Neuronal stem cell (in vitro differentiated cells): ENCODE data around the gene ZNF71.

Experiments
- DNase-seq: peaks from one replicate; pipeline ENCODE4 v3.0.0-alpha.2; 2013; ENCODE audit warnings: low spot score
- H2AFZ ChIP-seq: one replicate; pipeline ENCODE4 v1.6.1; 2013; ENCODE audit warnings: mild to moderate bottlenecking, low read length, inconsistent platforms
- H2AK5ac ChIP-seq: 2 replicates; pipeline ENCODE4 v1.6.1; 2013; ENCODE audit warnings: low read depth, mild to moderate bottlenecking, inconsistent platforms, low read length, moderate library complexity, mixed read lengths
- H2BK120ac ChIP-seq: 2 replicates; pipeline ENCODE4 v1.6.1; 2013; ENCODE audit warnings: low read depth, mild to moderate bottlenecking, inconsistent platforms, low read length, moderate library complexity, mixed read lengths
- H2BK12ac ChIP-seq: one replicate; pipeline ENCODE4 v1.6.1; 2013; ENCODE audit warnings: low read length, inconsistent platforms
- H2BK15ac ChIP-seq: 2 replicates; pipeline ENCODE4 v1.6.1; 2013; ENCODE audit warnings: mild to moderate bottlenecking, low read length, inconsistent platforms, mixed read lengths
- H2BK5ac ChIP-seq: one replicate; pipeline ENCODE4 v1.6.1; 2013; ENCODE audit warnings: inconsistent platforms, mild to moderate bottlenecking, low read length, moderate library complexity
- H3K14ac ChIP-seq: one replicate; pipeline ENCODE4 v1.6.1; 2013; ENCODE audit warnings: low read length, inconsistent platforms
- H3K18ac ChIP-seq: 2 replicates; pipeline ENCODE4 v1.6.1; 2013; ENCODE audit warnings: low read length, inconsistent platforms
- H3K23ac ChIP-seq: 2 replicates; pipeline ENCODE4 v1.6.1; 2013; ENCODE audit warnings: low read depth, mild to moderate bottlenecking, mixed read lengths, low read length, inconsistent platforms; ENCODE audit not compliant: poor library complexity
- H3K27ac ChIP-seq: replicated peaks from 3 replicates; pipeline ENCODE4 v1.5.1; 2013; ENCODE audit warnings: low read length, inconsistent platforms
- H3K27me3 ChIP-seq, 3 experiments: 2 replicates each; pipeline ENCODE4 v1.6.1; 2013; ENCODE audit warnings: low read length in 3 of 3, mild to moderate bottlenecking in 2 of 3, inconsistent platforms in 1 of 3, low read depth in 1 of 3, mixed read lengths in 1 of 3, moderate library complexity in 1 of 3; ENCODE audit not compliant: control insufficient read depth in 3 of 3, insufficient read depth in 3 of 3
- H3K36me3 ChIP-seq, 2 donors: replicated peaks in 1 of 2; 2 replicates each; pipeline ENCODE4 v1.6.1; 2013; ENCODE audit warnings: low read length in 2 of 2; ENCODE audit not compliant: control insufficient read depth in 2 of 2, insufficient read depth in 2 of 2
- H3K4ac ChIP-seq: 2 replicates; pipeline ENCODE4 v1.6.1; 2013; ENCODE audit warnings: inconsistent platforms, mild to moderate bottlenecking, low read length, moderate library complexity
- H3K4me1 ChIP-seq, 2 donors: 1 replicate in 1 of 2; 2 replicates in 1 of 2; pipeline ENCODE4 v1.6.1; 2013; ENCODE audit warnings: low read length in 2 of 2, low read depth in 1 of 2; ENCODE audit not compliant: control insufficient read depth in 2 of 2, insufficient read depth in 1 of 2
- H3K4me2 ChIP-seq: one replicate; pipeline ENCODE4 v1.6.1; 2013; ENCODE audit warnings: mild to moderate bottlenecking, low read length, inconsistent platforms; ENCODE audit not compliant: insufficient read depth, poor library complexity, severe bottlenecking
- H3K4me3 ChIP-seq, 2 donors: 2 replicates each; pipeline ENCODE4 v1.5.1; 2013; ENCODE audit warnings: low read length in 2 of 2, mild to moderate bottlenecking in 2 of 2, inconsistent platforms in 1 of 2, moderate library complexity in 1 of 2
- H3K79me1 ChIP-seq: one replicate; pipeline ENCODE4 v1.6.1; 2013; ENCODE audit warnings: low read depth, mild to moderate bottlenecking, inconsistent platforms, low read length, moderate library complexity
- H3K9ac ChIP-seq: one replicate; pipeline ENCODE4 v1.6.1; 2013; ENCODE audit warnings: mild to moderate bottlenecking, low read depth, low read length, inconsistent platforms; ENCODE audit not compliant: poor library complexity
- H3K9me3 ChIP-seq, 2 donors: replicated peaks in 1 of 2; 2 replicates each; pipeline versions ENCODE3 to v1.6.1; 2013; ENCODE audit warnings: low read length in 2 of 2, mild to moderate bottlenecking in 2 of 2, inconsistent platforms in 1 of 2, low read depth in 1 of 2, mixed read lengths in 1 of 2, moderate library complexity in 1 of 2; ENCODE audit not compliant: control insufficient read depth in 2 of 2, insufficient read depth in 1 of 2
- H4K8ac ChIP-seq: one replicate; pipeline ENCODE4 v1.6.1; 2013; ENCODE audit warnings: low read depth, mild to moderate bottlenecking, inconsistent platforms, low read length, moderate library complexity
- H4K91ac ChIP-seq: one replicate; pipeline ENCODE4 v1.6.1; 2013; ENCODE audit warnings: low read length, low read depth, mild to moderate bottlenecking, inconsistent platforms; ENCODE audit not compliant: poor library complexity
- WGBS, 2 donors: extraction: QIAGEN DNeasy Blood & Tissue Kit; methylation state at CpG; one replicate each; pipeline ENCODE4 v1.1.7; 2013; ENCODE audit warnings: missing lambda C conversion rate in 2 of 2, mixed read lengths in 1 of 2; ENCODE audit not compliant: insufficient read length in 2 of 2, insufficient replicate concordance in 1 of 2; ENCODE audit errors: extremely low coverage in 2 of 2; 5-methylcytosine and 5-hydroxymethylcytosine counted together

Gene ZNF71

GRCh38 chr19:56643460-56643955 lies 48.4 kb downstream of the ZNF71 start:
- no peak overlapping the region for H4K8ac ChIP-seq
- peaks cover 0 to 15% of the 10 kb centered on the region in 2 donors for H3K9me3 ChIP-seq
- no peak overlapping the region for H3K4me2 ChIP-seq
- H3K23ac ChIP-seq: no peak overlapping the region
- H3K18ac ChIP-seq: no peak overlapping the region
- H3K36me3 ChIP-seq: no peaks in the 10 kb centered on the region
- no peak overlapping the region for H2BK120ac ChIP-seq
- no peak overlapping the region for H3K14ac ChIP-seq
- H2BK12ac ChIP-seq: no peak overlapping the region
- no peak for DNase-seq
- no peak overlapping the region for H2AK5ac ChIP-seq
- H3K4ac ChIP-seq: no peak overlapping the region
- H3K4me1 ChIP-seq: no peaks in the 10 kb centered on the region
- H3K79me1 ChIP-seq: no peaks in the 10 kb centered on the region
- no peak overlapping the region for H2BK5ac ChIP-seq
- H2BK15ac ChIP-seq: no peak overlapping the region
- no peak overlapping the region for H3K27ac ChIP-seq
- WGBS, 2 donors: no CpG with 5 or more reads among the region's 25 CpGs
- no peak overlapping the region for H2AFZ ChIP-seq
- peaks cover 0 to 12% (median 0%) of the 10 kb centered on the region in 3 experiments for H3K27me3 ChIP-seq
- no peak overlapping the region for H4K91ac ChIP-seq
- peak overlapping the region in 1 of 2 donors; percentile 45 for H3K4me3 ChIP-seq
- no peak overlapping the region for H3K9ac ChIP-seq

GRCh38 chr19:56654151-56654550 lies 59.0 kb downstream of the ZNF71 start:
- H2BK120ac ChIP-seq: no peak overlapping the region
- H3K23ac ChIP-seq: no peak overlapping the region
- no peak overlapping the region for H3K4me3 ChIP-seq
- H3K4ac ChIP-seq: no peak overlapping the region
- DNase-seq: no peak
- H4K91ac ChIP-seq: no peak overlapping the region
- no peak overlapping the region for H2AK5ac ChIP-seq
- no peaks in the 10 kb centered on the region for H3K27me3 ChIP-seq
- H3K79me1 ChIP-seq: no peaks in the 10 kb centered on the region
- H3K36me3 ChIP-seq: no peaks in the 10 kb centered on the region
- H2BK15ac ChIP-seq: no peak overlapping the region
- H3K9ac ChIP-seq: no peak overlapping the region
- H2AFZ ChIP-seq: no peak overlapping the region
- no peak overlapping the region for H3K27ac ChIP-seq
- H3K9me3 ChIP-seq: peaks cover 5 to 14% of the 10 kb centered on the region in 2 donors
- no peak overlapping the region for H2BK5ac ChIP-seq
- no peak overlapping the region for H3K4me2 ChIP-seq
- no peak overlapping the region for H4K8ac ChIP-seq
- H3K4me1 ChIP-seq: no peaks in the 10 kb centered on the region
- no peak overlapping the region for H3K18ac ChIP-seq
- WGBS, 2 donors: no CpG with 5 or more reads among the region's 3 CpGs
- no peak overlapping the region for H3K14ac ChIP-seq
- no peak overlapping the region for H2BK12ac ChIP-seq

GRCh38 chr19:56660381-56661107 lies 65.4 kb downstream of the ZNF71 start:
- no peaks in the 10 kb centered on the region for H3K4me1 ChIP-seq
- H3K4me2 ChIP-seq: no peak overlapping the region
- WGBS, 2 donors: no CpG with 5 or more reads among the region's 32 CpGs
- no peak overlapping the region for H3K23ac ChIP-seq
- H2BK15ac ChIP-seq: no peak overlapping the region
- no peak overlapping the region for H3K4me3 ChIP-seq
- no peak overlapping the region for H2AFZ ChIP-seq
- no peak overlapping the region for H4K91ac ChIP-seq
- no peak overlapping the region for H2AK5ac ChIP-seq
- no peak overlapping the region for H2BK120ac ChIP-seq
- H3K4ac ChIP-seq: no peak overlapping the region
- no peak overlapping the region for H3K9ac ChIP-seq
- no peak overlapping the region for H4K8ac ChIP-seq
- peaks cover 3% of the 10 kb centered on the region for H3K79me1 ChIP-seq
- H3K27ac ChIP-seq: no peak overlapping the region
- no peak overlapping the region for H3K18ac ChIP-seq
- H3K14ac ChIP-seq: no peak overlapping the region
- H3K36me3 ChIP-seq: peaks cover 0 to 16% of the 10 kb centered on the region in 2 donors
- peaks cover 27 to 36% of the 10 kb centered on the region in 2 donors for H3K9me3 ChIP-seq
- H2BK12ac ChIP-seq: no peak overlapping the region
- H2BK5ac ChIP-seq: peak overlapping the region; percentile 35
- DNase-seq: no peak
- no peaks in the 10 kb centered on the region for H3K27me3 ChIP-seq

GRCh38 chr19:56661248-56661647 lies 66.1 kb downstream of the ZNF71 start:
- H3K36me3 ChIP-seq: peaks cover 0 to 16% of the 10 kb centered on the region in 2 donors
- no peak overlapping the region for H3K4me2 ChIP-seq

More at GRCh38 chr19:56661248-56661647, 66.1 kb downstream of the ZNF71 start:
- H3K14ac ChIP-seq: no peak overlapping the region
- no peak overlapping the region for H3K9ac ChIP-seq
- no peak overlapping the region for H3K23ac ChIP-seq
- no peak for DNase-seq
- H2BK120ac ChIP-seq: no peak overlapping the region
- no peaks in the 10 kb centered on the region for H3K27me3 ChIP-seq
- no peak overlapping the region for H2BK5ac ChIP-seq
- H3K27ac ChIP-seq: no peak overlapping the region
- H3K79me1 ChIP-seq: peaks cover 3% of the 10 kb centered on the region
- H3K4me1 ChIP-seq: no peaks in the 10 kb centered on the region
- peaks cover 27 to 36% of the 10 kb centered on the region in 2 donors for H3K9me3 ChIP-seq
- H2BK15ac ChIP-seq: no peak overlapping the region
- peak overlapping the region in 1 of 2 donors; percentile 39 for H3K4me3 ChIP-seq
- H3K18ac ChIP-seq: no peak overlapping the region
- no peak overlapping the region for H3K4ac ChIP-seq
- no peak overlapping the region for H4K91ac ChIP-seq
- no peak overlapping the region for H4K8ac ChIP-seq
- no peak overlapping the region for H2AFZ ChIP-seq
- H2AK5ac ChIP-seq: no peak overlapping the region
- no peak overlapping the region for H2BK12ac ChIP-seq
- WGBS, 2 donors: no CpG with 5 or more reads among the region's 3 CpGs
